Smooth muscle cell of bladder (primary cell): ENCODE results near the gene FYB2. TPM values are rescaled to one million over a fixed set of nuclear protein-coding genes. Genes with fewer than 3 reads are reported as not detected.

Experiments
- total RNA-seq: library from RNA; depleted of rRNA; stranded (reverse); fragments of >200 nt; gene quantifications from 2 replicates; pipeline ENCODE4 v1.2.3, GENCODE V29; 2014

The FYB2 gene
- total RNA-seq = under 0.01 TPM in 1 of 2 replicates, not detected in the other

GRCh38 chr1:56819387-56819899 lies at the start of gene FYB2:
Gene FYB2, minus strand, starts transcription at chr1:56819404. Its CDS starts 114 bp downstream, at chr1:56819290.

GRCh38 chr1:56854521-56855099 lies 35.4 kb upstream of the FYB2 start, which contains the start of gene C8A:
Gene C8A, plus strand, starts transcription at chr1:56854797. Its CDS starts 105 bp downstream, at chr1:56854902.

Other genes starting within 250 kb of the FYB2 start
- gene PLPP3, start 239.8 kb downstream of the FYB2 start, total RNA-seq = 221 and 280 TPM in 2 replicates
- 2.0 and 2.2 TPM in 2 replicates for gene PRKAA2, start 174.1 kb downstream of the FYB2 start, total RNA-seq
- gene C8A, start 35.4 kb upstream of the FYB2 start, total RNA-seq = not detected in 2 replicates
- not detected in 2 replicates for gene C8B, start 146.6 kb upstream of the FYB2 start, total RNA-seq